SK-N-SH (cell line): Measurements from ENCODE around the gene NMNAT2.

Experiments used
- CTCF ChIP-seq: fragments of 200-600 bp; sonication (generic); IDR thresholded peaks from 2 replicates; pipeline ENCODE4 v1.6.1; 2017; ENCODE audit warnings: antibody characterized with exemption, mild to moderate bottlenecking, moderate library complexity
- MEF2A ChIP-seq: IDR thresholded peaks from 2 replicates; pipeline ENCODE4 v1.4.0; 2012; ENCODE audit warnings: low read depth, borderline replicate concordance
- SIN3A ChIP-seq: IDR thresholded peaks from 2 replicates; pipeline ENCODE4 v1.6.1; 2012; ENCODE audit warnings: low read depth, mild to moderate bottlenecking, low read length, moderate library complexity, borderline replicate concordance
- SMC3 ChIP-seq: IDR thresholded peaks from 2 replicates; pipeline ENCODE4 v1.6.1; 2012; ENCODE audit warnings: low read depth, low read length, improper control_type of control experiment
- USF2 ChIP-seq: fragments of 150-350 bp; IDR thresholded peaks from 2 replicates; pipeline ENCODE4 v1.6.1; 2017; ENCODE audit warnings: antibody characterized with exemption, low read length, low read depth, borderline replicate concordance
- TF ChIP-seq, protein P1 (sequence below): IDR thresholded peaks from 2 replicates; pipeline ENCODE4 v1.6.1; 2012; ENCODE audit warnings: mild to moderate bottlenecking, low read depth, low read length, moderate library complexity

DNA sequence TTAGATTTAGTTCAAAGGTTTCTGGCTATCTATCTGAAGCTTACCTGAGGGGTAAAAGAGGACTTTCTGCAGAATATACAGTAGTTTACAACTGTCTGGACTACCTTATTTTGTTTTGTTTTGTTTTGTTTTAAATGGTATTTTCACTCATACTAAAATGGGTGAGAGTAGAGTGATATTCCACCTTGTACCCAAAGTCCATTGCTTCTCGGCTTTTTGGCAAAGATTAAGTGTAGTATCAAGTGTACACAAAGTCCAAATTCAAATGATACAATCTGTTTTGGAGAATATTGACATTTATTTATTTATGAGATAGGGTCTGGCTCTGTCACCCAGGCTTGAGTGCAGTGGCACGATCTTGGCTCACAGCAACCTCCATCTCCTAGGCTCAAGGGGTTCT is 42.4 kb upstream of the NMNAT2 start:
- no peak for TF ChIP-seq USF2
- TF ChIP-seq, protein P1, sequence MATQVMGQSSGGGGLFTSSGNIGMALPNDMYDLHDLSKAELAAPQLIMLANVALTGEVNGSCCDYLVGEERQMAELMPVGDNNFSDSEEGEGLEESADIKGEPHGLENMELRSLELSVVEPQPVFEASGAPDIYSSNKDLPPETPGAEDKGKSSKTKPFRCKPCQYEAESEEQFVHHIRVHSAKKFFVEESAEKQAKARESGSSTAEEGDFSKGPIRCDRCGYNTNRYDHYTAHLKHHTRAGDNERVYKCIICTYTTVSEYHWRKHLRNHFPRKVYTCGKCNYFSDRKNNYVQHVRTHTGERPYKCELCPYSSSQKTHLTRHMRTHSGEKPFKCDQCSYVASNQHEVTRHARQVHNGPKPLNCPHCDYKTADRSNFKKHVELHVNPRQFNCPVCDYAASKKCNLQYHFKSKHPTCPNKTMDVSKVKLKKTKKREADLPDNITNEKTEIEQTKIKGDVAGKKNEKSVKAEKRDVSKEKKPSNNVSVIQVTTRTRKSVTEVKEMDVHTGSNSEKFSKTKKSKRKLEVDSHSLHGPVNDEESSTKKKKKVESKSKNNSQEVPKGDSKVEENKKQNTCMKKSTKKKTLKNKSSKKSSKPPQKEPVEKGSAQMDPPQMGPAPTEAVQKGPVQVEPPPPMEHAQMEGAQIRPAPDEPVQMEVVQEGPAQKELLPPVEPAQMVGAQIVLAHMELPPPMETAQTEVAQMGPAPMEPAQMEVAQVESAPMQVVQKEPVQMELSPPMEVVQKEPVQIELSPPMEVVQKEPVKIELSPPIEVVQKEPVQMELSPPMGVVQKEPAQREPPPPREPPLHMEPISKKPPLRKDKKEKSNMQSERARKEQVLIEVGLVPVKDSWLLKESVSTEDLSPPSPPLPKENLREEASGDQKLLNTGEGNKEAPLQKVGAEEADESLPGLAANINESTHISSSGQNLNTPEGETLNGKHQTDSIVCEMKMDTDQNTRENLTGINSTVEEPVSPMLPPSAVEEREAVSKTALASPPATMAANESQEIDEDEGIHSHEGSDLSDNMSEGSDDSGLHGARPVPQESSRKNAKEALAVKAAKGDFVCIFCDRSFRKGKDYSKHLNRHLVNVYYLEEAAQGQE: no peak
- no peak for TF ChIP-seq SIN3A
- no peak for TF ChIP-seq CTCF
- TF ChIP-seq MEF2A: no peak
- no peak for TF ChIP-seq SMC3
